HCT116 (cell line): ENCODE results near the gene TFB2M. TPM values are rescaled to one million over a fixed set of nuclear protein-coding genes. Genes with fewer than 3 reads are reported as not detected.

Experiments
- ATAC-seq: fragments of 200-7000 bp; cut with Tn5 transposase; 2 replicates; pipeline ENCODE4 v1.9.1; 2020; ENCODE audit warnings: mild to moderate bottlenecking, moderate library complexity
- BruUV-seq: library from RNA; stranded (reverse); fragments of 400-500 nt; replicated peaks from 2 replicates; lab custom pipeline; 2021; lab: Mats Ljungman, UMichigan
- CTCF ChIA-PET: fragments of 300-600 bp; sonication (Branson Sonifier 250); formaldehyde crosslinking; loops from one replicate; lab custom pipeline; 2021; ENCODE audit warnings: antibody characterized with exemption; lab: Charles Lee
- POLR2A ChIA-PET: fragments of 300-600, 350-600 bp; sonication (Branson Sonifier 250); formaldehyde crosslinking; loops from one replicate; lab custom pipeline; 2021; ENCODE audit warnings: antibody characterized with exemption; lab: Charles Lee
- RAD21 ChIA-PET, 2 experiments: fragments of 300-600 bp; sonication (Branson Sonifier 250); formaldehyde crosslinking; loops; one replicate each; lab custom pipeline; 2023; ENCODE audit warnings: low total read pairs in 2 of 2; ENCODE audit not compliant: uncharacterized antibody in 2 of 2, unreplicated experiment in 2 of 2, low non-redundant PET in 1 of 2; lab: Charles Lee
- DNase-seq: peaks from one replicate; pipeline ENCODE4 v3.0.0-alpha.2; 2010; ENCODE audit warnings: low read depth, low spot score
- H2AFZ ChIP-seq: fragments of 200-600 bp; shearing (Covaris generic), sonication (generic); 2 replicates; pipeline ENCODE4 v1.6.1; 2017; ENCODE audit warnings: low read depth, mixed run types, mixed read lengths, antibody characterized with exemption, low read length; ENCODE audit not compliant: poor library complexity, severe bottlenecking
- H3K27ac ChIP-seq: 2 replicates; pipeline ENCODE4 v1.5.1; 2012; ENCODE audit warnings: low read depth, low read length
- H3K27me3 ChIP-seq: fragments of 200-600 bp; sonication (generic); 2 replicates; pipeline ENCODE4 v1.6.1; 2016; ENCODE audit warnings: mixed run types, low read length, mixed read lengths; ENCODE audit not compliant: insufficient read depth
- H3K36me3 ChIP-seq, 2 experiments: fragments of 200-500 bp in 1 of 2; fragments of 200-600 bp in 1 of 2; sonication (Bioruptor generic) in 1 of 2; sonication (generic) in 1 of 2; 2 replicates each; pipeline versions ENCODE4 v1.5.1 to v1.6.1; 2014 to 2016; ENCODE audit warnings: low read length in 2 of 2, inconsistent platforms in 1 of 2, mixed read lengths in 1 of 2, mixed run types in 1 of 2; ENCODE audit not compliant: insufficient read depth in 2 of 2, control insufficient read depth in 1 of 2
- H3K4me1 ChIP-seq, 2 experiments: fragments of 200-600 bp in 1 of 2; sonication (generic) in 1 of 2; 2 replicates each; pipeline versions ENCODE4 v1.5.1 to v1.6.1; 2012 to 2017; ENCODE audit warnings: low read length in 2 of 2, inconsistent platforms in 1 of 2, mild to moderate bottlenecking in 1 of 2, mixed read lengths in 1 of 2, mixed run types in 1 of 2, moderate library complexity in 1 of 2; ENCODE audit not compliant: insufficient read depth in 2 of 2, control insufficient read depth in 1 of 2
- H3K4me2 ChIP-seq: fragments of 200-600 bp; sonication (generic); 2 replicates; pipeline ENCODE4 v1.6.1; 2017; ENCODE audit warnings: mixed run types, low read length, mixed read lengths
- H3K4me3 ChIP-seq, 2 experiments: fragments of 200-600 bp in 1 of 2; sonication (generic) in 1 of 2; replicated peaks in 1 of 2; 2 replicates each; pipeline ENCODE4 v1.5.1; 2011 to 2016; ENCODE audit warnings: low read length in 2 of 2, control low read depth in 1 of 2, low read depth in 1 of 2, mild to moderate bottlenecking in 1 of 2, mixed read lengths in 1 of 2, mixed run types in 1 of 2
- H3K79me2 ChIP-seq: fragments of 200-600 bp; sonication (generic); 2 replicates; pipeline ENCODE4 v1.6.1; 2017; ENCODE audit warnings: mild to moderate bottlenecking, mixed run types, low read length, moderate library complexity, mixed read lengths; ENCODE audit not compliant: insufficient read depth
- H3K9ac ChIP-seq: fragments of 200-600 bp; sonication (generic); 2 replicates; pipeline ENCODE4 v1.6.1; 2016; ENCODE audit warnings: low read length, mixed read lengths
- H3K9me2 ChIP-seq: fragments of 200-600 bp; sonication (generic), shearing (Covaris generic); 2 replicates; pipeline ENCODE4 v1.6.1; 2017; ENCODE audit warnings: mixed run types, mild to moderate bottlenecking, moderate library complexity; ENCODE audit not compliant: insufficient read depth
- H3K9me3 ChIP-seq, 2 experiments: fragments of 200-500 bp in 1 of 2; fragments of 200-600 bp in 1 of 2; sonication (Bioruptor generic) in 1 of 2; sonication (generic) in 1 of 2; 2 replicates each; pipeline ENCODE4 v1.6.1; 2014 to 2017; ENCODE audit warnings: low read length in 2 of 2, mixed read lengths in 2 of 2, inconsistent platforms in 1 of 2, low read depth in 1 of 2, mild to moderate bottlenecking in 1 of 2, mixed run types in 1 of 2, moderate library complexity in 1 of 2; ENCODE audit not compliant: control insufficient read depth in 1 of 2, insufficient read depth in 1 of 2
- H4K20me1 ChIP-seq: fragments of 200-600 bp; sonication (generic), shearing (Covaris generic); 2 replicates; pipeline ENCODE4 v1.6.1; 2017; ENCODE audit warnings: mixed run types, mild to moderate bottlenecking, moderate library complexity; ENCODE audit not compliant: insufficient read depth
- ATF3 ChIP-seq: IDR thresholded peaks from 2 replicates; pipeline ENCODE4 v1.6.1; 2012
- CBX3 ChIP-seq: IDR thresholded peaks from 2 replicates; pipeline ENCODE4 v1.6.1; 2012; ENCODE audit warnings: low read depth
- ELF1 ChIP-seq: IDR thresholded peaks from 2 replicates; pipeline ENCODE4 v1.6.1; 2012; ENCODE audit warnings: low read depth, borderline replicate concordance
- EZH2 ChIP-seq: fragments of 200-600 bp; sonication (generic); IDR thresholded peaks from 2 replicates; pipeline ENCODE4 v1.6.1; 2017; ENCODE audit warnings: antibody characterized with exemption, mixed run types
- FOSL1 ChIP-seq: IDR thresholded peaks from 2 replicates; pipeline ENCODE4 v1.6.1; 2012; ENCODE audit warnings: low read depth
- JUND ChIP-seq: IDR thresholded peaks from 2 replicates; pipeline ENCODE4 v1.6.1; 2012
- SIN3A ChIP-seq: IDR thresholded peaks from 2 replicates; pipeline ENCODE4 v1.6.1; 2012; ENCODE audit warnings: low read depth
- SP1 ChIP-seq: IDR thresholded peaks from 2 replicates; pipeline ENCODE4 v1.6.1; 2012; ENCODE audit warnings: low read depth
- SRF ChIP-seq: IDR thresholded peaks from 2 replicates; pipeline ENCODE4 v1.6.1; 2012; ENCODE audit warnings: low read depth
- TCF7L2 ChIP-seq: IDR thresholded peaks from 2 replicates; pipeline ENCODE4 v1.7.0; 2011; ENCODE audit warnings: borderline replicate concordance, inconsistent platforms; ENCODE audit not compliant: insufficient read depth, insufficient read length; ENCODE audit errors: extremely low read depth
- ZBTB33 ChIP-seq: IDR thresholded peaks from 2 replicates; pipeline ENCODE4 v1.6.1; 2011; ENCODE audit warnings: mild to moderate bottlenecking, low read length, moderate library complexity; ENCODE audit not compliant: insufficient replicate concordance; ENCODE audit errors: extremely low read depth
- ZFX ChIP-seq: fragments of 450-650 bp; IDR thresholded peaks from 2 replicates; pipeline ENCODE4 v1.6.1; 2017
- intact Hi-C: fragments of 100-400 bp; cut with micrococcal nuclease; formaldehyde crosslinking; loops from 2 replicates; pipeline ENCODE4 v1.10.0; 2022
- total RNA-seq: library from RNA; stranded (reverse); gene quantifications from one replicate; pipeline ENCODE4 v1.2.1, GENCODE V29; 2021; ENCODE audit not compliant: unreplicated experiment

The TFB2M gene
- total RNA-seq, 1 experiment from 2014 or later, result 24.4 TPM

- Histone ChIP-seq H3K36me3 (no peaks in the 10 kb centered on the region), H2AFZ (no peak overlapping the region), H3K4me3 (no peak overlapping the region), H3K79me2 (peaks cover 15% of the 10 kb centered on the region; the same call in 1 of the 2 replicates), H3K4me2 (no peak overlapping the region), H3K9ac (no peak overlapping the region), H3K27ac (no peak overlapping the region), H3K9me3 (0 out of 4 replicates have a peak, but pooled peaks cover 0 to 3% of the 10 kb centered on the region in 2 experiments), H3K27me3 (no peaks in the 10 kb centered on the region), H3K9me2 (no peaks in the 10 kb centered on the region)
- POLR2A ChIA-PET, result no interaction called here
- DNase-seq, result no peak
- CTCF ChIA-PET, result no interaction called here
- no peak for ATAC-seq
- no peak for TF ChIP-seq ZBTB33
- no peak for TF ChIP-seq ZFX
- TF ChIP-seq TCF7L2, result no peak
- no peak for TF ChIP-seq SP1
- TF ChIP-seq EZH2, result no peak
- no peak for TF ChIP-seq FOSL1
- TF ChIP-seq CBX3, result no peak
- no peak for TF ChIP-seq ATF3
- TF ChIP-seq JUND, result no peak
- no peak for TF ChIP-seq ELF1
- TF ChIP-seq SRF, result no peak
- TF ChIP-seq SIN3A, result no peak
- TF ChIP-seq, all 23 proteins: peak for 0
- intact Hi-C loops, result no loop called here
- Histone ChIP-seq H4K20me1 (no peaks in the 10 kb centered on the region), H3K4me1 (no peaks in the 10 kb centered on the region)
- RAD21 ChIA-PET, result no interaction called here
- no TSS peak for BruUV-seq
Observed at GRCh38 chr1:246597340-246597739, 31.3 kb upstream of the TFB2M start.
